GM18517 (cell line): Measurements from ENCODE around the gene PANX1.

Experiments used
- ATAC-seq: cut with Tn5 transposase; IDR thresholded peaks from one replicate; pipeline ENCODE4 v1.9.1; 2021; ENCODE audit warnings: mild to moderate bottlenecking, moderate library complexity; ENCODE audit not compliant: unreplicated experiment

PANX1 gene

GRCh38 chr11:94183251-94183885, 54.7 kb downstream of the PANX1 start:
- no peak for ATAC-seq

GRCh38 chr11:94183886-94184264, 55.2 kb downstream of the PANX1 start:
- ATAC-seq: no peak

- no peak for ATAC-seq
Measured at GRCh38 chr11:94184362-94184761, 55.7 kb downstream of the PANX1 start.

- ATAC-seq: no peak
Measured at GRCh38 chr11:94184846-94185245, 56.2 kb downstream of the PANX1 start.

GRCh38 chr11:94185416-94186084, 56.9 kb downstream of the PANX1 start:
- no peak for ATAC-seq

- ATAC-seq: no peak
Measured at GRCh38 chr11:94186342-94187203, 57.9 kb downstream of the PANX1 start.

GRCh38 chr11:94193288-94193687, 64.6 kb downstream of the PANX1 start:
- ATAC-seq: no peak

GRCh38 chr11:94194712-94195111, 66.1 kb downstream of the PANX1 start:
- ATAC-seq: no peak

GRCh38 chr11:94196363-94196762, 67.7 kb downstream of the PANX1 start:
- ATAC-seq: no peak

- no peak for ATAC-seq
Measured at GRCh38 chr11:94198718-94199117, 70.1 kb downstream of the PANX1 start.

GRCh38 chr11:94199136-94200130, 70.8 kb downstream of the PANX1 start:
- no peak for ATAC-seq

GRCh38 chr11:94201004-94201465, 72.4 kb downstream of the PANX1 start:
- ATAC-seq: no peak

- no peak for ATAC-seq
Measured at GRCh38 chr11:94203070-94203469, 74.4 kb downstream of the PANX1 start.

- no peak for ATAC-seq
Measured at GRCh38 chr11:94211261-94211830, 82.7 kb downstream of the PANX1 start.

GRCh38 chr11:94212898-94213297, 84.3 kb downstream of the PANX1 start:
- ATAC-seq: no peak

GRCh38 chr11:94217705-94218104, 89.1 kb downstream of the PANX1 start:
- no peak for ATAC-seq

- no peak for ATAC-seq
Measured at GRCh38 chr11:94218372-94218771, 89.7 kb downstream of the PANX1 start.

GRCh38 chr11:94219771-94220170, 91.1 kb downstream of the PANX1 start:
- ATAC-seq: no peak

GRCh38 chr11:94224078-94224477, 95.4 kb downstream of the PANX1 start:
- ATAC-seq: no peak
